B cell (primary cell): ENCODE measurements around the gene CDK18. TPM values are rescaled to one million over a fixed set of nuclear protein-coding genes. Genes with fewer than 3 reads are reported as not detected.

Experiments
- ATAC-seq: fragments of 200-7000 bp; cut with Tn5 transposase; one replicate; pipeline ENCODE4 v1.10.0; 2021; ENCODE audit warnings: low read depth, mild to moderate bottlenecking, moderate number of reproducible peaks, moderate library complexity
- CTCF ChIA-PET: fragments of 350-600 bp; sonication (Branson Sonifier 250); formaldehyde crosslinking; loops from one replicate; lab custom pipeline; 2021; ENCODE audit warnings: antibody characterized with exemption, inconsistent platforms; lab: Charles Lee
- POLR2A ChIA-PET: fragments of 350-600 bp; sonication (Branson Sonifier 250); formaldehyde crosslinking; loops from one replicate; lab custom pipeline; 2021; ENCODE audit warnings: antibody characterized with exemption; lab: Charles Lee
- DNase-seq: peaks from one replicate; pipeline ENCODE4 v3.0.0; 2013
- H2AFZ ChIP-seq: 2 replicates; pipeline ENCODE4 v1.6.1; 2012; ENCODE audit warnings: mild to moderate bottlenecking, low read depth, low read length; ENCODE audit not compliant: insufficient read depth, poor library complexity, severe bottlenecking
- H3K27ac ChIP-seq, 2 donors: 1 replicate in 1 of 2; 2 replicates in 1 of 2; pipeline ENCODE4 v1.5.1; 2012 to 2013; ENCODE audit warnings: low read length in 2 of 2, mild to moderate bottlenecking in 2 of 2, moderate library complexity in 1 of 2
- H3K27me3 ChIP-seq, 4 experiments: fragments of 200-600 bp in 1 of 4; sonication (generic) in 1 of 4; replicated peaks in 1 of 4; 1 replicate in 2 of 4; 2 replicates in 2 of 4; pipeline versions ENCODE4 v1.6.1 to v1.7.0; 2013 to 2016; ENCODE audit warnings: low read length in 3 of 4, mild to moderate bottlenecking in 2 of 4, mixed read lengths in 1 of 4, moderate library complexity in 1 of 4; ENCODE audit not compliant: insufficient read depth in 4 of 4, control insufficient read depth in 3 of 4; ENCODE audit errors: control extremely low read depth in 1 of 4
- H3K36me3 ChIP-seq, 2 experiments: replicated peaks in 1 of 2; 1 replicate in 1 of 2; 2 replicates in 1 of 2; pipeline versions ENCODE4 v1.6.1 to v1.7.1; 2013; ENCODE audit warnings: low read length in 1 of 2; ENCODE audit not compliant: insufficient read depth in 2 of 2, control insufficient read depth in 1 of 2; ENCODE audit errors: control extremely low read depth in 1 of 2, extremely low read depth in 1 of 2
- H3K4me1 ChIP-seq, 2 donors: fragments of 200-600 bp in 1 of 2; sonication (generic) in 1 of 2; 1 replicate in 1 of 2; 2 replicates in 1 of 2; pipeline versions ENCODE4 v1.5.1 to v1.6.1; 2013 to 2017; ENCODE audit warnings: low read length in 2 of 2; ENCODE audit not compliant: control insufficient read depth in 2 of 2, insufficient read depth in 2 of 2
- H3K4me2 ChIP-seq: replicated peaks from 2 replicates; pipeline ENCODE3; 2012; ENCODE audit warnings: mild to moderate bottlenecking, low read depth, low read length; ENCODE audit not compliant: poor library complexity, severe bottlenecking
- H3K4me3 ChIP-seq, 5 experiments: fragments of 200-600 bp in 1 of 5; sonication (generic) in 1 of 5; 1 replicate in 3 of 5; 2 replicates in 2 of 5; pipeline versions ENCODE4 v1.5.1 to v1.7.0; 2011 to 2016; ENCODE audit warnings: low read length in 4 of 5, mild to moderate bottlenecking in 4 of 5, low read depth in 2 of 5, control low read depth in 1 of 5, moderate library complexity in 1 of 5; ENCODE audit not compliant: insufficient read depth in 1 of 5; ENCODE audit errors: control extremely low read depth in 1 of 5, extremely low read depth in 1 of 5
- H3K79me2 ChIP-seq: fragments of 200-600 bp; sonication (generic); one replicate; pipeline ENCODE4 v1.6.0; 2016; ENCODE audit warnings: low read length; ENCODE audit not compliant: control insufficient read depth, insufficient read depth
- H3K9ac ChIP-seq: fragments of 200-600 bp; sonication (generic); 2 replicates; pipeline ENCODE4 v1.6.1; 2017; ENCODE audit warnings: mild to moderate bottlenecking, low read length, moderate library complexity
- H3K9me3 ChIP-seq, 3 donors: one replicate each; pipeline versions ENCODE4 v1.6.1 to v1.7.1; 2013; ENCODE audit warnings: low read length in 2 of 3; ENCODE audit not compliant: control insufficient read depth in 2 of 3, insufficient read depth in 1 of 3; ENCODE audit errors: control extremely low read depth in 1 of 3
- H4K20me1 ChIP-seq: 2 replicates; pipeline ENCODE4 v1.6.0; 2012; ENCODE audit warnings: mild to moderate bottlenecking, low read length; ENCODE audit not compliant: insufficient read depth, control insufficient read depth, poor library complexity, severe bottlenecking
- H3K27ac Mint-ChIP-seq: one replicate; pipeline ENCODE4 v1.8.0; 2021; ENCODE audit warnings: mixed read lengths
- H3K27me3 Mint-ChIP-seq: one replicate; pipeline ENCODE4 v1.8.0; 2021; ENCODE audit warnings: mixed read lengths
- H3K4me1 Mint-ChIP-seq: one replicate; pipeline ENCODE4 v1.8.0; 2021; ENCODE audit warnings: mixed read lengths
- H3K4me3 Mint-ChIP-seq: one replicate; pipeline ENCODE4 v1.8.0; 2021; ENCODE audit warnings: mixed read lengths
- H3K9me3 Mint-ChIP-seq: one replicate; pipeline ENCODE4 v1.8.0; 2022; ENCODE audit warnings: mixed read lengths; ENCODE audit not compliant: insufficient read depth
- CTCF ChIP-seq: fragments of 200-600 bp; IDR thresholded peaks from one replicate; pipeline ENCODE4 v1.8.0; 2022; ENCODE audit warnings: antibody characterized with exemption, mild to moderate bottlenecking
- EZH2 ChIP-seq: IDR thresholded peaks from 2 replicates; pipeline ENCODE4 v1.6.1; 2012; ENCODE audit warnings: borderline replicate concordance, low read depth, mild to moderate bottlenecking, moderate library complexity, low read length; ENCODE audit not compliant: insufficient read depth, poor library complexity, severe bottlenecking
- WGBS: methylation state at CpG from one replicate; pipeline ENCODE4 v1.1.5; 2013; ENCODE audit warnings: missing lambda C conversion rate; ENCODE audit not compliant: insufficient coverage; 5-methylcytosine and 5-hydroxymethylcytosine counted together
- intact Hi-C: fragments of 100-400 bp; cut with micrococcal nuclease; formaldehyde crosslinking; loops from one replicate; pipeline ENCODE4 v1.10.0; 2022
- polyA plus RNA-seq: library from polyadenylated mRNA; depleted of rRNA; stranded (reverse); fragments of >200 nt; gene quantifications from 2 replicates; pipeline ENCODE4 v1.2.3, GENCODE V29; 2012
- total RNA-seq, 2 donors: library from RNA; stranded (reverse); fragments of 120-200 nt in 1 of 2; gene quantifications; 1 replicate in 1 of 2; 2 replicates in 1 of 2; pipeline versions ENCODE4 v1.2.3 to v1.2.4, GENCODE V29; 2013 to 2022

The CDK18 gene
- total and polyA plus RNA-seq, 2 donors (not counting 1 experiment from before 2014, with no cell fraction given), result 3.8 to 4.7 TPM

GRCh38 chr1:205565799-205566198 is 61.3 kb downstream of the CDK18 start:
- Mint-ChIP-seq H3K27me3 (peaks cover 45% of the 10 kb centered on the region), H3K4me3 (no peak overlapping the region), H3K9me3 (peaks cover 7% of the 10 kb centered on the region), H3K4me1 (peaks cover 5% of the 10 kb centered on the region), H3K27ac (no peak overlapping the region)
- no peaks in the 10 kb centered on the region for H3K36me3 ChIP-seq
- peaks cover 6 to 10% of the 10 kb centered on the region in 2 donors for H3K4me1 ChIP-seq
- no peaks in the 10 kb centered on the region for H4K20me1 ChIP-seq
- WGBS, result 93% methylated on average over 2 of the region's 3 CpGs
- no peak overlapping the region for H2AFZ ChIP-seq
- H3K9me3 ChIP-seq, result peaks cover 6 to 12% (median 9%) of the 10 kb centered on the region in 3 donors
- H3K79me2 ChIP-seq, result no peaks in the 10 kb centered on the region
- no peak overlapping the region for H3K4me3 ChIP-seq
- intact Hi-C loops, result no loop called here
- ChIA-PET POLR2A (no interaction called here), CTCF (no interaction called here)
- DNase-seq, result no peak
- no peak overlapping the region for H3K27ac ChIP-seq
- H3K4me2 ChIP-seq, result no peak overlapping the region
- H3K27me3 ChIP-seq, result peaks cover 0 to 42% (median 24%) of the 10 kb centered on the region in 4 experiments
- TF ChIP-seq EZH2, result no peak
- TF ChIP-seq CTCF, result no peak
- H3K9ac ChIP-seq, result no peak overlapping the region
- ATAC-seq, result no peak

GRCh38 chr1:205567716-205568115 is 63.2 kb downstream of the CDK18 start:
- WGBS, result 94% methylated on average over 4 of the region's 6 CpGs
- H3K27me3 Mint-ChIP-seq, result peaks cover 62% of the 10 kb centered on the region
- no peak overlapping the region for H3K4me3 Mint-ChIP-seq
- no peak overlapping the region for H3K27ac Mint-ChIP-seq
- H3K4me1 Mint-ChIP-seq, result peaks cover 5% of the 10 kb centered on the region
- no peak for DNase-seq
- intact Hi-C loops, result no loop called here
- Histone ChIP-seq H3K27ac (no peak overlapping the region), H3K9me3 (peaks cover 0 to 1% (median 0%) of the 10 kb centered on the region in 3 donors), H3K27me3 (peaks cover 0 to 52% (median 24%) of the 10 kb centered on the region in 4 experiments), H3K4me2 (no peak overlapping the region), H3K4me3 (no peak overlapping the region), H3K9ac (no peak overlapping the region), H3K79me2 (no peaks in the 10 kb centered on the region), H4K20me1 (no peaks in the 10 kb centered on the region), H3K4me1 (peaks cover 6 to 10% of the 10 kb centered on the region in 2 donors), H2AFZ (no peak overlapping the region), H3K36me3 (no peaks in the 10 kb centered on the region)
- TF ChIP-seq EZH2 (no peak), CTCF (no peak)
- ChIA-PET CTCF (interaction anchor here (1.3 kb wide), 1 partner anchor 39 kb away, joined by 4 read pairs; no protein-coding TSS in a partner anchor), POLR2A (interaction anchor here (0.6 kb wide), 1 partner anchor 643 kb away, joined by 4 read pairs; no protein-coding TSS in a partner anchor)
- no peak for ATAC-seq
- H3K9me3 Mint-ChIP-seq, result no peaks in the 10 kb centered on the region
